Inflammatory macrophage treated with lipopolysaccharide for 4 hours (primary cell): ENCODE data around the gene PRAC1.

Experiments
- DNase-seq: peaks from one replicate; pipeline ENCODE4 v3.0.0-alpha.2; 2020

Gene PRAC1

DNA sequence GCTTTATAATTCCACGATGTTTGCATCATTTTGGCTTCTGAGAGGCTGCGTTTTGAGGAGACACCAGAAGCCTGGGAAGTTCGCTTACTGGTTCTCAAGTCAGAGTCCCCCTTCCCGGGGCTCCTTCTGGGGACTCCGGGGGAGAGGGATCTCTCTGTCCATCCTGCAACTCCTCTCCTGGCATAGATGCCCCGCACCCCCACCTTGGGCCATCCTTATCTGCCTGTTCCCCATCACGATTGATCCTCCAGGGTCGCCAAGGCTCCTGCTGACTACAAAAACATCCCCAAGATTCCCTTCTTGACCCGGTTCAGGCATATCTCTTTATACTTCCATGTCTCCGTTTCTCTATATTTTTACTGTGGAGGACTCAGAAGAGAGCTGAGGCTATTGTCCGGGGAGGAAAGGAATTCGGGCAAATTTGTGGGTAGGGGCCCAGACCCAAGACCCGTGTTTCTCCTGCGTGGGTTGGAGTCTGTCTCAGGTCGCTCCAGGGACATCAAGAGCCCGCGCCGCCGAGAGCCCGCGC lies 24.7 kb upstream of the PRAC1 start:
- no peak for DNase-seq

DNA sequence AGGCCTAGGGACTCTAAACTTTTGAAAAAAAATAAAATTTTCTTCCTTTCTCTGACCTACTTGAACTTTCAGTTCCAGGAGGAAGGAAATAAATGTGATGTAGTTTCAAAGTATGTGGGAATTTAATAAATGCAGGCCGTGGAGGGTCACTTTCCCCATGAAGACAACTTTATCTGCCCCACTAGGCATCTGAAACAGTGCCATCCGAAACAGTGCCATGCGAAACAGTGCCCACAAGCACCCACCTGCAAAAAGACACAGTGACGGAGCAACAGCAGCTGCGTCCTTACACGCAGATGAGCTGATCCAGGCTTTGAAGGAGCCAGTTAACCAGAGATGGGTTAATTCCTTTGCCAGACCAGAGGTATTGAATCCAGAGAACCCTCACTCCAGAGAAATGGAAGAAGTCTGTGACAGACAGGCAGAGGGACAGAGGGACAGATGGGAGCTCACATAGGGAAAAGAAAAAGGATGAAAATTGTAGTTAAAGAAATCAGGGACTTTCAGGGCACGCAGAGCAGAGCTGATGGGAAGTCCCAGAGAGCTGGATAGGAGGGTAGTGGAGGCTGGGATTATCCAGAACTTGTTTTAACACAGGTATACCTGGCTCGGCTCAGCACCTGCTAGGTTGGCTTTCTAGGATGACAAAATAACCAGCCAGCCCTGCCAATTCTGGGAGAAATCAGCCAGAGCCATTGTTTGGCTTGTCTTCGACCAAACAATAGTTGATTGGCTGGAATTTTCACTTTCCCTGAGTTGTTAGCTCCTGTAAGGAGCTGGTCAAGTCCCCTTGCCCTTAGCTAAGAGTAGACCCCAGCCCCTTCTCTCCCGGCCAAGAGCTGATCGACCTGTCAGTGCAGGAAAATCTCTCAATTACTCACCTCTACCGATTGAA lies 23.3 kb upstream of the PRAC1 start:
- DNase-seq: no peak

DNA sequence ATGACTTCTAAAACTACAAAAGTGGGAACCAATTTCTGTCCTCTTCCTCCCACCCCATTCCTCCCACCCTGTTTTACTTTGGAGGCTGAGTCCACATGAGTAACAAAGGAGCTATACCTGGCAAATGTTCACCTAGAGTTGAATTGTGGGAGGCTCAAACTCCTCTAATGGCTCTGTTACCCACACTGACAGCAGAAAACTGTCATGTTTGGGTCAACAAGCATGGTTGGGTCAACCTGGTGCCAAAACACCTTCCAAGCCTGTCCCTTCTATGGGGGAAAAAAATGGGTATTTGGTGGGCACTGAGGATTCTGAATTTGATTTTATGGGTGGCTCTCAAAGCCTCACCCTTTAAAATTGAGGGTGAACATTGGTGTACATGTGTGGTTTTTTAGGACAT lies 18.2 kb upstream of the PRAC1 start:
- no peak for DNase-seq

DNA sequence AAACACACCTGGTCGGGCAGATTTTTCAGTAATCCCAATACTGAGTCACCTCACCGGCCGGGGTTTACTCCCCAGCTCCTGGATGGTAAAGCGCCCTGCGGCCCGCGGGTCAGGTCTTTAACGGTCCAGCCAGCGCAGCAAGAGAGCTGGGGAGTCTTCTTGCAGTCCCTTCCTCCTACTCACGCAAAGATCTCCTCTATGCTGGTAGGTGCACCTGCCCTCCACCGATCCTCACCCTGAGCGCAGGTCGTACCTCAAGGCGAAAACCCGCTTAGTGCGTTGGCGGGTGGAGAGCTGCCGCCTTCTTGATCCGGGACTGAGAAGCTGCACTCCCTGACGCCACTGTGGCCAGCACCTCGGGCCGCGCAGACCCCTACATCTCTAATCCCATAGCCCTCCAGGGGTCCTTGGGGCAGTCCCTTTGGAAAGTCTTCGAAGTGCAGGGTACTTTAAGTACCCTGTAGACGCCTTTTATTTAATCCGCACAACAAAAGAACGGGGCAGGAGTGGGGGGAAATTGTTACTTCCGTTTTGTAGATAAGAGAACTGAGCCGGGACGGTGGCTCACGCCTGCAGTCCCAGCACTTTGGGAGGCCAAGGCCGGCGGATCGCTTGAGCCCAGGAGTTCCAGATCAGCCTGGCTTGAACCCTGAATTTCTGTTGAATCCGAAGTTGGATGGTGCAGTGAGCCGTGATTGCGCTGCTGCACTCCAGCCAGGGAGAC lies 16.6 kb upstream of the PRAC1 start:
- no peak for DNase-seq

DNA sequence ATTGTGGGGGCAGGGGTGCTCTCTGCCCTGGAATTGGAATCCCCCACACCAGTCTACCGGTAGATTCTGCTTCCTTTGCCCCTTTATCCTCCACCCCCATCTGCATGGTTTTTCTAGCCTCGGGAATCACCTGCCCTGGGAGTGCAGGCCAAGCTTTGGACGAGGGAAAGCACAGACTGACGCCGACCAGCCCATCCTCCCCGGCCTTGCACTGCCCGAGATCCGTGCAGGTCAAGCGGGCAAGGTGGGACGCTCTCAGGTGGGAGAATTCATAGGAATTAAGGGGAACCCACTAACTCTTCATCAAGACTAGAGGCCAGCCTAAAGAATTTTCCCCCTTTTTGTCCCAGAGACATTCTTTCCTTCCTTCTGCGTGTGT lies 16.1 kb upstream of the PRAC1 start:
- no peak for DNase-seq

DNA sequence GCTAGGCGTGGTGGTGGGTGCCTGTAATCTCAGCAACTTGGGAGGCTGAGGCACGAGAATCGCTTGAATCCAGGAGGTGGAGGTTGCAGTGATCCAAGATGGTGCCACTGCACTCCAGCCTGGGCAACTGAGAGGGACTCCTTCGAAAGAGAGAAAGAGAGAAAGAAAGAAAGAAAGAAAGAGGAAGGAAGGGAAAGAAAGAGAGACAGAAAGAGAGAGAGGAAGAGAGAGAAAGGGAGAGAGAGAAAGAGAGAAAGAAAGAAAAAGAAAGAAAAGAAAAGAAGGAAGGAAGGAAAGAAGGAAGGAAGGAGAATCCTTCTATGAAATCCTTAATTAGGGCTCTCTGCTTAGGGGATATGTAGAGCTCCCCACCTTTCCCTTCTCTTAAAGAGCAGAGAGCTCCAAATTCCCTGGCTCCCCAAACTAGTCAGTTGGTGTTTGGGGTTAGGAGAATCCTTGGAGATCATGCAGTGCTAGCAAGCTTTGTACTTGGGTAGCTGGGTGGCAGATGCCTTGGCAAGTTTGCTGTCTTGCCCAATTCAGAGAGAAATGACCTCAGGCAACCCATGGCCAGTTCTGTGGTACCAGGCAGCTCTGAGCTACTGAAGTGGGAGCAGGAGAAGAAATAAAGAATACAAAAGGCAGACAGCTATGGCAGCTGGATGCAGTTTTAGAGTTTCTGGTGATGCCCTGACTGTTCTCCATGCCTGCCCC lies 15.2 kb upstream of the PRAC1 start:
- no peak for DNase-seq

DNA sequence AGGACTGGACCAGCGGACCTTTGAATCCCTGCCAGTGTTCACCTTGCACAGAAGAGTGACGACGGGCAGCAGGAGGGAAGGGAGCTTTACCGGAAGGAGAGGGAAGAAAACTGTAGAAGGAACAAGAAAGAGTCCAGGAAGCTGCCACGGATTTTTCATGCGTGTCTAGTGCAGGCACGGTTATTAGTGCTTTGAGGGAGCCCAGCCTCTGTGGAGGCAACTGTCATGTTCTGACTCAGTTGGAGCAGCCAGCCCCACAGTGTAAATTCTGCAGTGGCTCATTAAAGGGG lies 12.7 kb upstream of the PRAC1 start:
- DNase-seq: no peak

DNA sequence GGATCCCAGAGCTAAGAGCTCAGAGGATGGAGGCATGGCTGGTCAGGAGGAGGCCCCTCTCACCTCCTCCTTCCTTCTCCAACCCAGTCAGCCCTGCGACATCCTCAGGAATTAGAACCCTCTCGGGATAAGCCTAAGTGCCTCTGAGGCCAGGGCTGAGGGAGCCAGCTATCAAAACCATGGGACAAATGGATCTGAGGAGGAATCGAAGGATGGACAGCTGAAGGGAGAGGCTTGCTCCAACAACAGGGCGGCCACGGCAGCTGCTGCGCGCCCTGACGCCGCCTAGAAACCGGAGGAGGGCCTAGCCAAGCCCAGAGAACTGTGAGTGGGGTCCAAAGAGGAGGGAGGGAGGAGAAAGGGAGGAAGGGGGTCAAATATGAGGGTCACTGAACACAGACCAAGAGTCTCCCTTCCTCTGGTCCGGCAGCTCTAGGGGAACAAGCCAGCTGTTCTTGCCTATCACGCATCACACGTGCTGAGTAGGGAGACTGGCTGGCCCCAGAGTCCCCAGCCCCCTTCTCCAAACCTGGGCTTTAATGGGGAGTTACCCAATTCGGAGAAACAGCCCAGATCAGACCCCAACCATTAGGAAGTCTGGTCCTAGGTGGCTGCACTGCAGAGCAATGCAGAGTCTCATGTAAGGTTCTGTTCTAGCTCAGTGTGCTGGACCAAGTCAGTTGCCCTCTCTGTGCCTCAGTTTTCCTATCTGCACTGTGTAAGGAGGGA lies 12.2 kb upstream of the PRAC1 start:
- DNase-seq: no peak

DNA sequence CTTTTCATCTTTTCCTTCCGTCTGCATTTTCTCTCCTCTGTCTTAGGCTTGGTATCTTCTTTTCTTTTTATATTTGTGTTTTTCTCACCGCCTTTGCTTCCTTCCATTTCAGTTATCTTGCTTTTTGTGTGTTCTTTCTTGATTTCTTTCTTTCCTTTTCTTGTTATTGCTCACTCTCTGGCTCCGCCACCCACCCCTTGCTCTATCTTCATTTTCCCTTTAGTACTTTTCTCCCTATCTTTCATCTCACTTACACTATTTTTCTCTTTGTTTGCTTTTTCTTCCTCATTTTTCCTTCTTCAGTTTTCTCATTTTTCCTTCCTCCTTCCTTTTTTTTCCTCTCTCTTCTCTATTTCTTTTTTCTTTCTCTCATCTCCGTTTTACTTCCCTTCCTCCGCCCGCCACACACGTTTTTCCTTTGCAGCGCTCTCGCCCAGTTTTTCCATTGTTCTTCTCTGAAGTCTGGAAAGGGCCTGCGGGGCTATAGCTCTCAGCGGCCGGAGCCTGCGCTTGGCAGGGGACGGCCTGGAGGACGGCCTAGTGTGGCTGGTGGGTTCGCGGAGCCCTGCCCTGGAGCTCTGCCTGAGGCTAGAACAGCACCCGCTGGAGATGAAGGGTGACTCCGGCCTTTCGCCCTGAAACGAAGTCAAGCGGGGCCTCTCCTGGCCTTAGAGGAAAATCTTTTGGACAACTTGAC lies 11.5 kb upstream of the PRAC1 start:
- no peak for DNase-seq

DNA sequence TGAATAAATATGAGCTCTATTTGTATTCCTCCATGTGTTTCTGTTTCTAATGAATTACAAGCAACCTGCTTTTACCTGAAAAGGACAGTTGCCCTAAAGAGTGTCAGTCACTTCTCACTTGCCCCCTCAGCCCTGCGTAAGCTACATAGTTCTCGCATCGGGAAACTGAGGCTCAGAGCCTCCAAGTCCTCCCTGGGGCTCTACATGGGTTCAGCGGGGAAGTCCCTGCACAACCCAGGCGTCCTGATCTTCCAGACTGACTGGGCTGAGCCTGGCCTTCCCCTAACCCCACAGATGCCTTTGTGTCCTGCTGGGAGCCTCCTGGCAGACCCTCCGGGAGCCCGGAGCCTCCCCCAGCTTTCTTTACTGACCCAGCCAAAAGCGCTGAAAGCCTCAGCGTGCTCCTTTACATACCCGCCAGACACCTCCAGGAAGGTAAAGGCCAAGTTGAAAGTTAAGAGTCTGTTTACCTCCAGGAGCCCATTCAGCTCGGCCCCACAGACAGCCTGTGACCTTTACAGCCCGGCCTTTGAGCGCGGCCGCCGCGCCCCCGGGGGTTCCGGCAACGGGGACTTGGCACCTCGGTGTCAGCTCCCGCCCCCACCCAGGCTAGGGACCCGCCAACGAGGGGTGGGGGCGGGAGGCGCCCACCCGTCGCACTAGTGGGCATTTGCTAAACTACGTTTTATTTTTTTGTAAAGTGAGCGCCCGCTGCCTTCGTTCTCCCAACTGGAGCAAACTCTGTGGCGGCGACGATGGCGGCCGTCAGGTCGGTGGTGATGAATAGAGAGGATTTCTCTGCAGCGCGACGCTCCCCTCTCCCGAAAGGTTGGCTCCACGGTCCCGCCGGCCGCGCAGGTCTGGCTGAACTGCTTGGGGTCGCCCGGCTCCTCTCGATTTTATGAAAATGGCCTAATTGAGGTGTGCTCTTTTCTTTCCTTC lies 10.6 kb upstream of the PRAC1 start:
- DNase-seq: no peak

DNA sequence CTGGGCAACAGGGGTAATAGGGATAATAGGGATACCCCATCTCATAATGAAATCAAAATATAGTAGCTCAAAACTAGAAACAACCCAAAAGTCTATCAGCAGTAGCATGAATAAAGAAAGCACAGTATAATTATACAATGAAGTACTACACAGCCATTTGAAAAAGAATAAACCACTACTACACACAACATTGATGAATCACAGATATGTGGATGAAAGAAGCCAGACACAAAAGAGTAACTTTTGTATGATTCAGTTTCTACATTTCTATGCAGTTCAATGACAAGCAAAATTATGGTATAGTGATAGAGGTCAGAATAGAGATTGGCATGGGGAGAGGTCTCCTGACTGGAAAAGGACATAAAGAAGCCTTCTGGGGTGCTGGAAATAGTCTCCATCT lies 9.0 kb upstream of the PRAC1 start:
- no peak for DNase-seq

DNA sequence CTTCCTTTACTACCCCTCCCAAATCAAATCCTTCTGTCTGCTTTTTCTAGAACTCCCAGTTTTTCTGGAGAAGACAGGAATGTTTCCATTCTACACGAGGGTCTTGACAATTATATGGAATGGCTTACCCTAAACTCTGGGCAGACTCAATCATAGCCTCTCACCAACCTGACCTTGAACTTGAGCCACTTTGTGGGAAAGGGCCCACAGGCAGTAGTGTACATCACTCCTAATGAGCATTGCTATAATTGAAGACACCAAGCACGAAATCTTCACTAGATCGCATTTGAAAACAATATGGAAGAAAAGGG lies 7.9 kb upstream of the PRAC1 start:
- no peak for DNase-seq

DNA sequence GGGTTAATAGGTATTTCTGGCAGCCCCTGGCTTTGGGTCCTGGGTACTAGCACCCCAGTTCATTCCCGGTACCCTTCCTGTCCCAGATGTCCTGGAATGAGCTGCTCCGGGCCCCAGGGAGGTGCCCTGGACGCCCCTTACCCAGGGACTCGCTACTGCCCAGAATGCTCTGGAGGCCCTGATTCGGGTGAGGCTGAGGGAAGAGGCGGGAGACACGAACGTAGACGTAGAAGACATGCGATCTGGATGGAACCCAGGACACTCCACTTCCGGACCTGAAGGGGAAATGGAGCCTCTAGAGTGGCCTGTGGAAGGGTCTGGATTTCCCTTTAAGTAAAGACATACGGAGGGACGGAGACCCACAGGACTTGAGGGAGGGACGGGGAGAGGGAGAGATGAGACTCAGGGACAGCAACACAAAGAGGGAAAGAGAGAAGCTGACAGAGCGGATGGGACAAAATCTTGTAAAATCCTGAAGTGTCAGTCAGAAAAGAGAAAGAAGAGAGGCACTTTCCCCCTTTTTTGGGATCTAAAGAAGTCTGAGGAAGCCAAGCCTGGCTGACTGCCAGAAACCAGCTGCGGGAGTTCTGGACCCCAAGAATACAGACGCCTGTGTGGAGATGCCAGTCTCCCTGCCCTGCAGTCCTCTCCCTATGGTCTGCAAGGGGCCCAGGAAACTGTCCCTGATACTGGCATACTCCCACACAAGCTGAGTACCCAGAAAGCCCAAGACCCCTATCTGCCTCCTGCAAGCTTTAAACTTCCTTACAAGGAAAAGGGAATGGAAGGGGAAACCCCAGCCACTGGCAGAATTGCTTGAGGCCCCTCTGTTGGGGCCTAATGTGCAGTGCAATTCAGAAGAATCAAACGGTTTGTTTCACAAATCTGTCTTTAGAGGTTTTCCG lies 7.3 kb upstream of the PRAC1 start:
- no peak for DNase-seq

DNA sequence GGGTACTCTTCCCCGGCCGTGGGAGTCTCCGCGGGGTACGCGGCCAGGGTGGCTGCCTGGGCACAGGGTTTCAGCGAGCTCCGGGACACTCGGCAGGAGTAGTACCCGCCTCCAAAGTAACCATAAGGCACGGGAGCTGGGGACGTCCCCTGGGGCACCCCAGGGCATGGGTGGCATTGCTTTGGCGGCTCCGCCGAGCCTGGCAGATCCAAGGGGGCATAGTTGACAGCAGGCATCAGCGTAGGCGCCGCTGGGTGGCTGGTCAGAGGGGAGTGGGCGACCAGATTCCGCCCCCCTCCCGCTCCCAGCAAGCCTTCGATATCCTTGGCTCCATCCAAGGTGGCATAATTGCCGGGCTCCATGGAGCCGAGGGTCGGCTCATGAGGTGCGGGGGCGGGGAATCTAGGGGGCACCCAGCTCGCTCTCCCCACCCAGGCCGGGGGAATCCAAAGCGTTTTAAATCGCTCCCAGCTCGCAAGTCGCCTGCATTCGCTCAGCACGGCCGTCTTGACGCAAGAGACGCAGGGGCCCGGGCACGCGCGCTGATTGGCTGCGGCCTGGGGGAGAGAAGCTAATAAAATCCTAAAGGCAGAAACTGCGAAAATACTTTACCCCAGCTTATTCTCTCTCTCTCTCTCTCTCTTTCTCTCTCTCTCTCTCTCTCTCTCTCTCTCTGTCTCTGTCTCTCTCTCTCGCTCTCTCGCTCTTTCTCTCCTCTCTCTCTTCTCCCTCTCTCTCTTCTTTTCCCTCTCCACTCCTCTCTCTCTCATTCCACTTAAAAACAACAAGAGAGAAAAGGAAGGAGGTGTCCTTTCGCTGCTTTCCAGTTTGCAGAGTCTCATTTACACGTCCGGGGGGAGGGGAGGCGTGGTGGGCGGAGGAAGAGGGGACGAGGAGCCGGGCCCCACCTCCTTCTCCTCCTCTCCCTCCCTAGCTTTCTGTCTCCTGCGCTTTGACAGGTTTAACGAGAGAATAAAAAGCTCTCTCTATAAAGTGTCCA lies 6.2 kb upstream of the PRAC1 start, which contains the start of gene HOXB13:
TSS of gene HOXB13 (minus strand) at position 519 of the 1,000 bp plus-strand sequence. CDS start at position 362, 157 bp downstream.
- DNase-seq: no peak

DNA sequence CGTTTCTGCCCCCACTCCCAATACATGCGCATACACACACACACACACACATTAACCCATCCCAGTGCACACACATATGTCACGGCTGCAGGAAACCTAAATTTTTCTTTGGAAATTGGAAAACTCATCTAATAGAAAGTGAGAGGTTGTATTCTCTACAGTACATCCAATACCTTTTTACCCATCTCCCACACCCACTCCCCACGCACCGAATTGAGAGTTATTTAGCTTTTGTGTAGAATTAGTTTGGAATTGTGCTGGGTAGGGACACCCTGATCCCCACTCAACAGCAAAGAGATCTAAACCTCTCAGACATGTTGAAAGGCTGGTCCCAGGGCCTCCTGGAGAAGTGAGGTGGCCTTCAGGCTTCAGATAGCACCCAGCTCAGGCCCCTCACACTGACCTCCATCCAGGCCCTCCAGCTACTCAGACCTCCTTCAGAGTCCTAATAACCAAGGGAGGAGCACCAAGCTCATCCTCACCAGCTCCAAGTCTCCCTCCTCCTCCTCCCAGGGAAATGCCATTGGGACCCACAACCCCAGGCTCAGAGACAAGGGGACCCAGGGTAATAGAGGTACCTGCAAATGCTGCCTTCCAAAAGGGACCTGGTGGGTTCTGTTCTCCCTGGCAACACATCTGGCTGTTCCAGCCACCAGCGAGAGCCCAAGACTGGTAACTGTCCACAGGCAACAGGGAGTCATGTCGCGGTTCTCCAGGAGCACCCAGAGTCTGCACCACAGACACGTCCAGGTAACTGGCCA lies 5.3 kb upstream of the PRAC1 start:
- no peak for DNase-seq

DNA sequence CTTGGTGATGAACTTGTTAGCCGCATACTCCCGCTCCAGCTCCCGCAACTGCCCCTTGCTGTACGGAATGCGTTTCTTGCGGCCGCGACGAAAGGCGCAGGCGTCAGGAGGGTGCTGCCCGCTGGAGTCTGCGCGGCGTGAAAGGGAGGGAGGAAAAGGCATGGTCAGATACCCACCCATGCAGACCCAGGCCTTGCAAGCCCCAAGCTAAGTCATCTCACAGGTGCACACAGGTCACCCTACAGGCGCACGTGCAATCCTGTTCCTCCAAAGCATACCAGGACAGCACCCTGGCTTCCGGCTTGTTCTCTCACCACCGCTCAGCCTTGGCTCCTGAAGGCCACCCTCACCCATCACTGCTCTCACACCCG lies 4.6 kb upstream of the PRAC1 start:
- no peak for DNase-seq

DNA sequence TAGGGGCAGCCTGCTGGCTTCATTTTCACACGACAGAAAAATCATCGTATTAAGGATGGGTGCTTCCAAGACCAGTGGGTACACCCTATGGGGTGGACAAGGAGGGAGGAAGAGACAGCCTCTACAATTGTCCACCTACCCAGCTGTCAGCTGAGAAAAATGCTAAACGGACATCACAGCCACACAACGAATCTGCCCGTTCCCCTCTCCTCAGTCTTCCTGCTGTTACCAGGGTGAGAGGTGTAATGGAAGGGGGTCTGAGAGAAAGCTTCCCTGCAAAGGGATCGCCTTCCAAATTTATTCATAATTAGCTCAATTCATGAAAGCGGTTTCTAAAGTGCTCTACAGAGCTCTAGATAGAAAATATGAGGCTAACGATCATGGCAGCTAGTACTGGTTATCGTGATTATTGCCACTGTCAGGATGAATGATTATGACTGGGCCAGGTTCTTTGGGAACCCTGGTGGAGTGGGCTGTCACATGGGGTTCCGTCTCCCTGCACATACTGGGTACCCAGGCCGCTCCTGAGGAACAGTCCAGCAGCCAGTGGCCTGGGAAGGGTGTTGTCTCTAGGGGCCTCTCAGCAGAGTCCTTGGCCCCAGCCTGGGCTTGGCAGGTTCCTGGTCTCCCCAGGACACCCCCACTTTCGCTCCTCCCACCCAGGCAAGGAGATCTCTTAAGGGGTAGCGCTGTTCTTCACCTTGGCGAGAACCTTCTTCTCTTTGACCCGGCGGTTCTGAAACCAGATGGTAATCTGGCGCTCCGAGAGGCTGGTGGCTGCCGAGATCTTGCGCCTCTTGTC lies 4.0 kb upstream of the PRAC1 start:
- no peak for DNase-seq
